ENCODE results near the gene XPC.

The XPC gene

GRCh38 chr3:14137004-14137403 lies 41.4 kb downstream of the XPC start:
- Histone ChIP-seq H3K4me3 (ENCODE audit: insufficient read depth, low read depth, low read length) (no peak overlapping the region), H3K9me3 (ENCODE audit: control insufficient read depth, low read length) (no peaks in the 10 kb centered on the region), H3K36me3 (ENCODE audit: control insufficient read depth, insufficient read depth, low read length) (peaks cover 2% of the 10 kb centered on the region), H3K27me3 (ENCODE audit: control insufficient read depth, insufficient read depth, low read length, poor library complexity, severe bottlenecking) (no peaks in the 10 kb centered on the region), H3K27ac (ENCODE audit: insufficient read depth, low read depth, low read length, poor library complexity, severe bottlenecking) (no peak overlapping the region), H3K4me1 (ENCODE audit: control insufficient read depth, insufficient read depth, low read length) (no peaks in the 10 kb centered on the region)
- 91 to 93% methylated on average over 3 of the region's 3 CpGs for WGBS, 2 experiments

- H3K36me3 ChIP-seq (ENCODE audit: control insufficient read depth, insufficient read depth, low read length) = peaks cover 12% of the 10 kb centered on the region
- 93 to 96% methylated on average over 11 of the region's 11 CpGs for WGBS, 2 experiments
Measured at GRCh38 chr3:14135581-14135980, 42.8 kb downstream of the XPC start.

GRCh38 chr3:14134291-14134690 lies 44.1 kb downstream of the XPC start:
- Histone ChIP-seq H3K4me1 (ENCODE audit: control insufficient read depth, insufficient read depth, low read length) (no peaks in the 10 kb centered on the region), H3K36me3 (ENCODE audit: control insufficient read depth, insufficient read depth, low read length) (peaks cover 16% of the 10 kb centered on the region), H3K27ac (ENCODE audit: insufficient read depth, low read depth, low read length, poor library complexity, severe bottlenecking) (no peak overlapping the region), H3K4me3 (ENCODE audit: insufficient read depth, low read depth, low read length) (no peak overlapping the region), H3K9me3 (ENCODE audit: control insufficient read depth, low read length) (no peaks in the 10 kb centered on the region), H3K27me3 (ENCODE audit: control insufficient read depth, insufficient read depth, low read length, poor library complexity, severe bottlenecking) (no peaks in the 10 kb centered on the region)
- WGBS, 2 experiments = 91 to 94% methylated on average over 6 of the region's 6 CpGs

More at GRCh38 chr3:14135581-14135980, 42.8 kb downstream of the XPC start:
- Histone ChIP-seq H3K4me3 (ENCODE audit: insufficient read depth, low read depth, low read length) (no peak overlapping the region), H3K9me3 (ENCODE audit: control insufficient read depth, low read length) (no peaks in the 10 kb centered on the region), H3K27me3 (ENCODE audit: control insufficient read depth, insufficient read depth, low read length, poor library complexity, severe bottlenecking) (no peaks in the 10 kb centered on the region), H3K27ac (ENCODE audit: insufficient read depth, low read depth, low read length, poor library complexity, severe bottlenecking) (no peak overlapping the region), H3K4me1 (ENCODE audit: control insufficient read depth, insufficient read depth, low read length) (no peaks in the 10 kb centered on the region)

DNA sequence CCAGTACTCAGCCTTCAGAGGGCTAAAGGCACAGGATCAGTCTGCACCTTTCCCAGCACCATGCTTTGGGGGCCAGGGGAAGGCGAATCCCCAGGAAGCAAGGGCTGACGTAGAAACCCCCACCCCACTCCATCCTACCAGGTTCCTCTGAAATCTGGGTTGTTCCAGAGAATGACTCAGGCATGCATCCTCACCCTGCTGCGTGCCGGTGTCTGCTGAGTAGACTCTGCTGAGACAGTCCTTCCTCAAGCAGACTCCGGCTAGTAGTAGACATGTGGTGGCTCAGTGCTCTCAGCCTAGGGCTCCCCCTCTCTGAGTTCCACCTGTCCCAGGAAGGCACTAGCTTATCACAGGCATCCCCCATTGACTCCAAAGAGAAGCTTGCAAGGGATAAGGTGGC lies 44.5 kb downstream of the XPC start:
- H3K9me3 ChIP-seq (ENCODE audit: control insufficient read depth, low read length) = no peaks in the 10 kb centered on the region
- H3K4me1 ChIP-seq (ENCODE audit: control insufficient read depth, insufficient read depth, low read length) = no peaks in the 10 kb centered on the region
- H3K27ac ChIP-seq (ENCODE audit: insufficient read depth, low read depth, low read length, poor library complexity, severe bottlenecking) = no peak overlapping the region
- no peaks in the 10 kb centered on the region for H3K27me3 ChIP-seq (ENCODE audit: control insufficient read depth, insufficient read depth, low read length, poor library complexity, severe bottlenecking)
- H3K4me3 ChIP-seq (ENCODE audit: insufficient read depth, low read depth, low read length) = no peak overlapping the region
- WGBS, 2 experiments = 95 to 96% methylated on average over 5 of the region's 5 CpGs
- peaks cover 16% of the 10 kb centered on the region for H3K36me3 ChIP-seq (ENCODE audit: control insufficient read depth, insufficient read depth, low read length)

GRCh38 chr3:14133188-14133800 lies 45.1 kb downstream of the XPC start:
- Histone ChIP-seq H3K4me3 (ENCODE audit: insufficient read depth, low read depth, low read length) (no peak overlapping the region), H3K4me1 (ENCODE audit: control insufficient read depth, insufficient read depth, low read length) (no peaks in the 10 kb centered on the region), H3K27ac (ENCODE audit: insufficient read depth, low read depth, low read length, poor library complexity, severe bottlenecking) (no peak overlapping the region), H3K27me3 (ENCODE audit: control insufficient read depth, insufficient read depth, low read length, poor library complexity, severe bottlenecking) (no peaks in the 10 kb centered on the region), H3K36me3 (ENCODE audit: control insufficient read depth, insufficient read depth, low read length) (peaks cover 16% of the 10 kb centered on the region), H3K9me3 (ENCODE audit: control insufficient read depth, low read length) (no peaks in the 10 kb centered on the region)
- 95 to 97% methylated on average over 10 of the region's 10 CpGs for WGBS, 2 experiments

- H3K36me3 ChIP-seq (ENCODE audit: control insufficient read depth, insufficient read depth, low read length) = peaks cover 16% of the 10 kb centered on the region
- no peak overlapping the region for H3K27ac ChIP-seq (ENCODE audit: insufficient read depth, low read depth, low read length, poor library complexity, severe bottlenecking)
- no peak overlapping the region for H3K4me3 ChIP-seq (ENCODE audit: insufficient read depth, low read depth, low read length)
- 86 to 87% methylated on average over 6 of the region's 6 CpGs for WGBS, 2 experiments
- no peaks in the 10 kb centered on the region for H3K4me1 ChIP-seq (ENCODE audit: control insufficient read depth, insufficient read depth, low read length)
- H3K9me3 ChIP-seq (ENCODE audit: control insufficient read depth, low read length) = no peaks in the 10 kb centered on the region
- no peaks in the 10 kb centered on the region for H3K27me3 ChIP-seq (ENCODE audit: control insufficient read depth, insufficient read depth, low read length, poor library complexity, severe bottlenecking)
Measured at GRCh38 chr3:14132689-14133088, 45.7 kb downstream of the XPC start.

- no peaks in the 10 kb centered on the region for H3K4me1 ChIP-seq (ENCODE audit: control insufficient read depth, insufficient read depth, low read length)
- H3K27me3 ChIP-seq (ENCODE audit: control insufficient read depth, insufficient read depth, low read length, poor library complexity, severe bottlenecking) = no peaks in the 10 kb centered on the region
- no peak overlapping the region for H3K4me3 ChIP-seq (ENCODE audit: insufficient read depth, low read depth, low read length)
- peaks cover 16% of the 10 kb centered on the region for H3K36me3 ChIP-seq (ENCODE audit: control insufficient read depth, insufficient read depth, low read length)
- H3K9me3 ChIP-seq (ENCODE audit: control insufficient read depth, low read length) = no peaks in the 10 kb centered on the region
- 92 to 93% methylated on average over 8 of the region's 8 CpGs for WGBS, 2 experiments
- no peak overlapping the region for H3K27ac ChIP-seq (ENCODE audit: insufficient read depth, low read depth, low read length, poor library complexity, severe bottlenecking)
Measured at GRCh38 chr3:14132120-14132519, 46.3 kb downstream of the XPC start.

GRCh38 chr3:14131134-14131533 lies 47.3 kb downstream of the XPC start:
- Histone ChIP-seq H3K9me3 (ENCODE audit: control insufficient read depth, low read length) (no peaks in the 10 kb centered on the region), H3K4me3 (ENCODE audit: insufficient read depth, low read depth, low read length) (no peak overlapping the region), H3K27me3 (ENCODE audit: control insufficient read depth, insufficient read depth, low read length, poor library complexity, severe bottlenecking) (no peaks in the 10 kb centered on the region), H3K4me1 (ENCODE audit: control insufficient read depth, insufficient read depth, low read length) (no peaks in the 10 kb centered on the region), H3K36me3 (ENCODE audit: control insufficient read depth, insufficient read depth, low read length) (peaks cover 16% of the 10 kb centered on the region), H3K27ac (ENCODE audit: insufficient read depth, low read depth, low read length, poor library complexity, severe bottlenecking) (no peak overlapping the region)
- WGBS, 2 experiments = 94 to 95% methylated on average over 5 of the region's 5 CpGs

DNA sequence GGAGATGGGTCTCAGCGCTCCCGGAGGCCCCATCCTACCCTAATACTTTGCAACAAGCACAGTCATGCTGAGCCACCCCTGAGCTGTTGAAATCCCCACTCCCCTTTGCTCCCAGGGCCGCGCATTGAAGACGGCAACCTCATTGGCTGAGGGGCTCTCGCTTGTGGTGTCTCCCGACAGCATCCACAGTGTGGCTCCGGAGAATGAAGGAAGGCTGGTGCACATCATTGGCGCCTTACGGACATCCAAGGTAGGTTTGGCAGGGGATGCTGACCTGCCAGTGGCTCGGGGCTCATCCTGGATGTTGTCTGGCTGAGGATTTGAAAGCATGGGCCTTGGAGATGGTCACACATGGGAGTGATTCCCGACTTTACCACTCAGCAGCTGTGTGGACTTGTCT lies 47.7 kb downstream of the XPC start:
- Histone ChIP-seq H3K4me1 (ENCODE audit: control insufficient read depth, insufficient read depth, low read length) (no peaks in the 10 kb centered on the region), H3K36me3 (ENCODE audit: control insufficient read depth, insufficient read depth, low read length) (peaks cover 16% of the 10 kb centered on the region), H3K27me3 (ENCODE audit: control insufficient read depth, insufficient read depth, low read length, poor library complexity, severe bottlenecking) (no peaks in the 10 kb centered on the region), H3K9me3 (ENCODE audit: control insufficient read depth, low read length) (no peaks in the 10 kb centered on the region), H3K4me3 (ENCODE audit: insufficient read depth, low read depth, low read length) (no peak overlapping the region), H3K27ac (ENCODE audit: insufficient read depth, low read depth, low read length, poor library complexity, severe bottlenecking) (no peak overlapping the region)
- 95 to 97% methylated on average over 12 of the region's 12 CpGs for WGBS, 2 experiments

DNA sequence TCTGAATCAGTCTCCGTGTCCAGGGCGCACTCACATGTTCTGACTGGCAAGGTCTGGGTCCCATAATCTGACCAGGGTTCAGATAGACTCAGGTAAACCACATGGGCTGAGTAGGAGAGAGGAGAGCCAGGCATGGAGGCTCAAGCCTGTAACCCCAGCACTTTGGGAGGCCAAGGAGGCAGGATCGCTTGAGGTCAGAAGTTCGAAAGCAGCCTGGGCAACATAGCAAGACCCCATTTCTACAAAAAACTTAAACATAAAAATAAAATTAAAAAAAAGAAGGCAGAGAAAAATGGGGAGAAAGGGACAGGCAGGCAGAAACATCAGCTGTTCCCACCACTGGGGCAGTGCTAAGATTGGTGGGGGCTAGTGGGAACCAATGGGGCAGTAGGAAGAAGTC lies 48.2 kb downstream of the XPC start:
- Histone ChIP-seq H3K27ac (ENCODE audit: insufficient read depth, low read depth, low read length, poor library complexity, severe bottlenecking) (no peak overlapping the region), H3K9me3 (ENCODE audit: control insufficient read depth, low read length) (no peaks in the 10 kb centered on the region), H3K27me3 (ENCODE audit: control insufficient read depth, insufficient read depth, low read length, poor library complexity, severe bottlenecking) (no peaks in the 10 kb centered on the region), H3K4me1 (ENCODE audit: control insufficient read depth, insufficient read depth, low read length) (no peaks in the 10 kb centered on the region), H3K36me3 (ENCODE audit: control insufficient read depth, insufficient read depth, low read length) (peaks cover 16% of the 10 kb centered on the region), H3K4me3 (ENCODE audit: insufficient read depth, low read depth, low read length) (no peak overlapping the region)
- whole genome bisulfite sequencing, 2 experiments = 97 to 100% methylated on average over 2 to 4 of the region's 4 CpGs

DNA sequence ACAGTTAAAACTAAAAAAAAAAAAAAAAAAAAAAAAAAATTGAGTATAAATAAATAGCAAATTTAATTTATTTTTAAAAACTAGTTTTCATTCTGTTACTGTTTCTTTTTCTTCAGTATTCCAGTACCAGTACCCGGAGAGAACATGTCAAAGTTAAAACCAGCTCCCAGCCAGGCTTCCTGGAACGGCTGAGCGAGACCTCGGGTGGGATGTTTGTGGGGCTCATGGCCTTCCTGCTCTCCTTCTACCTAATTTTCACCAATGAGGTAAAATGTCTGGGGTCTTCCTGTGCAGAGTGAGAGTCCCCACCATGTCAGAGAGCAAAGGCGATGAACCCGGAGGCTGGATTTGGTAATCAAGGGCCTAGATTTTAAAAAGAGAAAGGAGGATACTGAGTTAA lies 49.1 kb downstream of the XPC start:
- Histone ChIP-seq H3K4me3 (ENCODE audit: insufficient read depth, low read depth, low read length) (no peak overlapping the region), H3K36me3 (ENCODE audit: control insufficient read depth, insufficient read depth, low read length) (peaks cover 16% of the 10 kb centered on the region), H3K4me1 (ENCODE audit: control insufficient read depth, insufficient read depth, low read length) (no peaks in the 10 kb centered on the region), H3K27ac (ENCODE audit: insufficient read depth, low read depth, low read length, poor library complexity, severe bottlenecking) (no peak overlapping the region), H3K27me3 (ENCODE audit: control insufficient read depth, insufficient read depth, low read length, poor library complexity, severe bottlenecking) (no peaks in the 10 kb centered on the region), H3K9me3 (ENCODE audit: control insufficient read depth, low read length) (no peaks in the 10 kb centered on the region)
- WGBS, 2 experiments = 95 to 96% methylated on average over 6 of the region's 6 CpGs
